Measurements from ENCODE around the gene NUP210L. TPM values are rescaled to one million over a fixed set of nuclear protein-coding genes. Genes with fewer than 3 reads are reported as not detected.
"Not testable (repeated sequence)": the region's sequence is repeated elsewhere in the genome, so short reads cannot be mapped to it uniquely, and the experiment has no call there.

Gene NUP210L
- polyA plus RNA-seq, 1 experiment: not detected

GRCh38 chr1:154087574-154087973 lies 67.3 kb downstream of the NUP210L start:
- CTCF ChIA-PET: interaction anchor here (0.6 to 1.5 kb wide), 2 partner anchors 59 to 383 kb away, joined by 3 to 4 read pairs; no protein-coding TSS in a partner anchor
- Histone ChIP-seq H3K27me3 (ENCODE audit: control insufficient read depth, insufficient read depth, low read length) (no peaks in the 10 kb centered on the region), H3K36me3 (ENCODE audit: control insufficient read depth, insufficient read depth, low read length) (no peaks in the 10 kb centered on the region), H3K4me3 (ENCODE audit: low read depth, low read length) (no peak overlapping the region)
- no peak for TF ChIP-seq CTCF (IDR thresholded peaks at IDR 0.05; ENCODE audit: insufficient read depth, low read depth, low read length)
- POLR2A ChIA-PET: no interaction called here
- DNase-seq (ENCODE audit: low read depth): no peak

- H3K27me3 ChIP-seq (ENCODE audit: control insufficient read depth, insufficient read depth, low read length); DNase-seq (ENCODE audit: low read depth); H3K4me3 ChIP-seq (ENCODE audit: low read depth, low read length); POLR2A ChIA-PET; H3K36me3 ChIP-seq (ENCODE audit: control insufficient read depth, insufficient read depth, low read length): not testable (repeated sequence)
- CTCF ChIA-PET: interaction anchor here (1.1 kb wide), 1 partner anchor 58 kb away, joined by 3 read pairs; no protein-coding TSS in a partner anchor
Measured at GRCh38 chr1:154083057-154083456, 71.8 kb downstream of the NUP210L start.

DNA sequence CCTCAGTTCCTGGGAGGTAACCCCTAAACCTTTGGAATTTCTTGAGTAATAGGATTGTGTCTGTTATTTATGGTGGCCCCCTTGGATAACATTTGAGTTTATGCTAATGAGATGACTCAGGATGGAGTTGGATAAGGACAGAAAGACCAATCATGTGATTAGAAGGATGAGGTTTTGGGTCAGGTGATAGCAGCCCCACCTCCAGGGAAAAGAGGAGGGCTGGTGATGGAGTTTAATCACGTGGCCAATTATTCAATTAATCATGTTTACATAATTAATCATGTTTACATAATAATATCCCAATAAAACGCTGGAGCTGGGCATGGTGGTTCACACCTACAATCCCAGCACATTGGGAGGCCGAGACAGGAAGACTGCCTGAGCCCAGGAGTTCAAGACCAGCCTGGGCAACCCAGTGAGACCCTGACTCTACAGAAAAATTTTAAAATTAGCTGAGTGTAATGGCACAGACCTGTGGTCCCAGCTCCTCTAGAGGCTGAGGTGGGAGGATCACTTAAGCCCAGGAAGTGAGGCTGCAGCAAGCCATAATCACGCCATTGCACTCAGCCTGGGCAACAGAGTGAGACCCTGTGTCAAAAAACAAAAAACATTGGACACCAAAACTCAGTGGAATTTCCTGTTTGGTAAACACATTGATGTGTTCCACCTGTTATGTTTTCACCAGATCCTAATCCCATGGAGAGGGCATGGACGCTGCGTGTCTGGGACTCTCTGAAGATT lies 73.3 kb downstream of the NUP210L start:
- no peak for TF ChIP-seq CTCF (IDR thresholded peaks at IDR 0.05; ENCODE audit: insufficient read depth, low read depth, low read length)
- H3K27me3 ChIP-seq (ENCODE audit: control insufficient read depth, insufficient read depth, low read length): no peaks in the 10 kb centered on the region
- H3K4me3 ChIP-seq (ENCODE audit: low read depth, low read length): no peak overlapping the region
- ChIA-PET CTCF (no interaction called here), POLR2A (no interaction called here)
- H3K36me3 ChIP-seq (ENCODE audit: control insufficient read depth, insufficient read depth, low read length): no peaks in the 10 kb centered on the region
- DNase-seq (ENCODE audit: low read depth): no peak

- Histone ChIP-seq H3K4me3 (ENCODE audit: low read depth, low read length) (no peak overlapping the region), H3K36me3 (ENCODE audit: control insufficient read depth, insufficient read depth, low read length) (no peaks in the 10 kb centered on the region), H3K27me3 (ENCODE audit: control insufficient read depth, insufficient read depth, low read length) (no peaks in the 10 kb centered on the region)
- ChIA-PET POLR2A (no interaction called here), CTCF (interaction anchor here (0.7 kb wide), 1 partner anchor 21 kb away, joined by 3 read pairs; no protein-coding TSS in a partner anchor)
- no peak for TF ChIP-seq CTCF (IDR thresholded peaks at IDR 0.05; ENCODE audit: insufficient read depth, low read depth, low read length)
- DNase-seq (ENCODE audit: low read depth): no peak
Measured at GRCh38 chr1:154076413-154076812, 78.5 kb downstream of the NUP210L start.

GRCh38 chr1:154075746-154076145 lies 79.1 kb downstream of the NUP210L start:
- DNase-seq (ENCODE audit: low read depth): no peak
- no peak for TF ChIP-seq CTCF (IDR thresholded peaks at IDR 0.05; ENCODE audit: insufficient read depth, low read depth, low read length)
- POLR2A ChIA-PET: no interaction called here
- Histone ChIP-seq H3K36me3 (ENCODE audit: control insufficient read depth, insufficient read depth, low read length) (no peaks in the 10 kb centered on the region), H3K4me3 (ENCODE audit: low read depth, low read length) (no peak overlapping the region), H3K27me3 (ENCODE audit: control insufficient read depth, insufficient read depth, low read length) (no peaks in the 10 kb centered on the region)
- CTCF ChIA-PET: no interaction called here

GRCh38 chr1:154062309-154062708 lies 92.6 kb downstream of the NUP210L start:
- Histone ChIP-seq H3K36me3 (ENCODE audit: control insufficient read depth, insufficient read depth, low read length) (no peaks in the 10 kb centered on the region), H3K4me3 (ENCODE audit: low read depth, low read length) (no peak overlapping the region), H3K27me3 (ENCODE audit: control insufficient read depth, insufficient read depth, low read length) (no peaks in the 10 kb centered on the region)
- CTCF ChIA-PET: no interaction called here
- DNase-seq (ENCODE audit: low read depth): no peak
- TF ChIP-seq CTCF (IDR thresholded peaks at IDR 0.05; ENCODE audit: insufficient read depth, low read depth, low read length): no peak
- POLR2A ChIA-PET: no interaction called here

- H3K27me3 ChIP-seq (ENCODE audit: control insufficient read depth, insufficient read depth, low read length); DNase-seq (ENCODE audit: low read depth); H3K4me3 ChIP-seq (ENCODE audit: low read depth, low read length); POLR2A ChIA-PET; CTCF ChIA-PET; H3K36me3 ChIP-seq (ENCODE audit: control insufficient read depth, insufficient read depth, low read length): not testable (repeated sequence)
Measured at GRCh38 chr1:154047436-154047835, 107.4 kb downstream of the NUP210L start.

DNA sequence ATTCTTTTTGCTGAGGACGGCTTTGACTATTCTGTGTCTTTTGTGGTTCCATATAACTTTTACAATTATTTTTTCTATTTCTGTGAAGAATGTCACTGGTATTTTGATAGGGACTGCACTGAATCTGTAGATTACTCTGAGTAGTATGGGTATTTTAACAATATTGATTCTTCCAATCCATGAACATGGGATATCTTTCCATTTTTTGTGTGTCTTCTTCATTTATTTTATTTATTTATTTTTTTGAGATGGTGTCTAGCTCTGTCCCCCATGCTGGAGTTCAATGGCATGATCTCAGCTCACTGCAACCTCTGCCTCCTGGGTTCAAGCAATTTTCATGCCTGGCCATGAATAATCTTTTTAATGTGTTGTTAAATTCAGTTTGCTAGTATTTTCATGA lies 121.2 kb downstream of the NUP210L start:
- H3K27me3 ChIP-seq (ENCODE audit: control insufficient read depth, insufficient read depth, low read length); CTCF ChIA-PET; H3K36me3 ChIP-seq (ENCODE audit: control insufficient read depth, insufficient read depth, low read length); H3K4me3 ChIP-seq (ENCODE audit: low read depth, low read length); DNase-seq (ENCODE audit: low read depth): not testable (repeated sequence)
- POLR2A ChIA-PET: interaction anchor here (0.6 kb wide), 1 partner anchor 172 kb away, joined by 4 read pairs; the partner anchor contains the start of gene CFAP141
